HG03060 (cell line): ENCODE data around the gene NLK.
"Not testable (repeated sequence)": the region's sequence is repeated elsewhere in the genome, so short reads cannot be mapped to it uniquely, and the experiment has no call there.

ENCODE experiments used
- ATAC-seq: cut with Tn5 transposase; IDR thresholded peaks from one replicate; pipeline ENCODE4 v1.9.1; 2021; ENCODE audit warnings: low read depth, moderate number of reproducible peaks; ENCODE audit not compliant: unreplicated experiment

NLK gene

DNA sequence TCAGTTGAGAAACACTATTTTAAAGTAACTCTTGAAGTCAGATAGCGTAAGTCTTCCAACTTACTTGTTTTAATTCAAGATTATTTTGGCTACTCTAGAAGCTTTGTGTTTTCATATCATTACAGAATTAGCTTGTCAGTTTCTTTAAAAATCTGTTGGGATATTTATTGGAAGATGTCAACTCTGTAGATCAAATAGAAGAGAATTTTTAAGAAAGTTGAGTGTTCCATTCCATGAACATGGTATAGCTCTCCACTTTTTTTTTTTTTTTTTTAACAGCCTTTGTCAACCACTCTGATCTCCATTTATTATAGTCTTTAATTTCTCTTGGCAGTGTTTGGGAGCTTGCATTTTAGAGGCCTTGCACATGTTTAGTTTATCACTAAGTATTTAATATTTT lies 28.7 kb downstream of the NLK start:
- ATAC-seq, result no peak

DNA sequence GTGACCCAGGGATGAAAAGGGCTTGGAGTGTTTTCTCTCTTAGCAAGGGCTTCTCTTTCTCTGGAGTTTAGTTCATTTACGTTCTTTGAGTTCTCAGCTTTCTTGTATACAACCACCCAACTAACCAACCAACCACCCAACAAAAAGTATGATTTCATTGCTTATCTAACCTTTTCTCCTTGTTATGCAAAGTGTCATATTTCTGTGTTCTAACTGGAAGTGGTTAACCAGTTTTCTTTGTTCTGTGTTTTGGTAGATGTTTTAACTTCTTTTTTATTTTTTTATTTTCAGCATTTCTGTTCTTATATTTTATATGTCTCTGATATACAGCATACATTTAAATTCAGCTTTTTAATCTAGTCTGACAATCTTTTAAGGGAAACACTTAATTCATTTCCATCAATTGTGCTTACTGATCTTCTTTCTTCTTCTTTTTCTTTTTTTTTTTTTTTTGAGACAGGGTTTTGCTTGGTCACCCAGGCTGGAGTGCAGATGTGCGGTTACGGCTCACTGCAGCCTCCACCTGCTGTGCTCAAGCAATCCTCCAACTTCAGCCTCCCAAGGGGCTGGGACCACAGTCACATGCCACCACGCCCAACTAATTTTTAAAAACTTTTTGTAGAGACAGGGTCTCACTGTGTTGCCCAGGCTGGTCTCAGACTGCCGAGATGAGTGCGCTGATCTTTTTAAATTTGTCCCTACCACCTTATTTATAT lies 29.6 kb downstream of the NLK start:
- ATAC-seq, result no peak

DNA sequence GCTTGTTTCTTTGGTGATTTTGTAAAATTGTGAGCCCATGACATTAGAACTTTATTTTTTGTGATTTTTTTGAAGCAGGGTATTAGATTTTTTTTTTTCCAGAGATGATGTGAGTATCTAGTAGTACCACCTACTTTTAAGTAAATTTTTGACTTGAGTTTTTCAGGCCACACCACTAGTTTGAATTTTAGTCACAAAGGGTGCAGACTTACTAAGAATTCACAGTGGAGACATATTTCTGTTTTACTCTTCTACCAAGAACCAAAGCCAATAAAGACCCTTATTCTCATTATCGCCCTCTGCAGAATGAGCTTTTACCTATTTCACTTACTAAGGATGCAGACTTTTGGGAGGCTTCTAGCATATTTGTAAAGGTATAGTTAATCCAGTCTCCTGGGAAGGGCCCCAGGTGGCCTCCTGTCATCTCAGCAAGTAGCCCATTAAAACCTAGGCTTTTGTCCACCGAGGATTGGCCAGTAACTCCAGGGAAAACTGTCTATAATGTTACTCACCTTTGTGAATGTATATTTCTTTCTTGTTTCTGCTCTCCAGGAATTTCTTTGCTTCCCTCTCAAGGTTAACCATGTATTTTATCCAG lies 30.6 kb downstream of the NLK start:
- no peak for ATAC-seq

DNA sequence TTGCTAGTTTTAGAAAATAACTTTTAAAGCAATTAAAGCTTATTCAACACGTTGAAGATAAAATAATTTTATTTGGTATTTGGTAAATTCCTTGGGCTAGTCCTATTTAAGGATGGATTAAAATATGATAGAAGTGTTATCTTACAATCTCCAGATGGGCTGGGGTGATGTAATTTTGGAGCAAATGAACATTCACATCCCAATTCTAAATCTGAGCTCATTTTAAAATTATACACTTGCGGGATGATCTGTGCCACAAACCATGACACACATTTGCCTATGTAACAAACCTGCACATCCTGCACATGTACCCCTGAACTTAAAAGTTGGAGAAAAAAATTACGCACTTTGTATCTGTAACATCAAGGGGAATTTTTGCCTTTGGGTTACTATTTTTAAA lies 31.5 kb downstream of the NLK start:
- no peak for ATAC-seq

DNA sequence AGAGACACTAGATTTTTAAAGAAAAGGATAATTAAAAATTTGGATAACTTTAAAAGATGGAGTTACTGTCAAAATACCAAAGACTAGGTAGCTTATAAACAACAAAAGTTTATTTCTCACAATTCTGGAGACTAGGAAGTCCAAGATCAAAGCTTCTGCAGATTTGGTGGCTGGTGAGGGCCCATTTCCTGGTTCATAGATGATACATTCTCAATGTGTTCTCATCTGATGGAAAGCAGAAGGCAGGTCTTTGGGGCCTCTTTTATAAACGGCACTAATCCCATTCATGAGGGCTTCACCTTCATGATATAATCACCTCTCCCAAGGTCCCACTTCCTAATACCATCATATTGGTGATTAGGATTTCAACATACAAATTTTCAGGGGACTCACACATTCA lies 33.7 kb downstream of the NLK start:
- ATAC-seq, result no peak

DNA sequence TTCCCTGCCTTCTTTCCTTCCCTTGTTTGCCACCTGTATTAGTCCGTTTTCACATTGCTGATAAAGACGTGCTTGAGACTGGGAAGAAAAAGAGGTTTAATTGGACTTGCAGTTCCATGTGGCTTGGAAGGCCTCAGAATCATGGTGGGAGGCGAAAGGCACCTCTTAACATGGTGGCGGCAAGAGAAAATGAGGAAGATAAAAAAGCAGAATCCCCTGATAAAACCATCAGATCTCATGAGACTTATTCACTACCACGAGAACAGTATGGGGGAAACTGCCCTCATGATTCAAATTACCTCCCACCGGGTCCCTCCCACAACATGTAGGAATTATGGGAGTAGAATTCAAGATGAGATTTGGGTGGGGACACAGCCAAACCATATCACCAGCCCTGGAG lies 34.7 kb downstream of the NLK start:
- ATAC-seq, result not testable (repeated sequence)

DNA sequence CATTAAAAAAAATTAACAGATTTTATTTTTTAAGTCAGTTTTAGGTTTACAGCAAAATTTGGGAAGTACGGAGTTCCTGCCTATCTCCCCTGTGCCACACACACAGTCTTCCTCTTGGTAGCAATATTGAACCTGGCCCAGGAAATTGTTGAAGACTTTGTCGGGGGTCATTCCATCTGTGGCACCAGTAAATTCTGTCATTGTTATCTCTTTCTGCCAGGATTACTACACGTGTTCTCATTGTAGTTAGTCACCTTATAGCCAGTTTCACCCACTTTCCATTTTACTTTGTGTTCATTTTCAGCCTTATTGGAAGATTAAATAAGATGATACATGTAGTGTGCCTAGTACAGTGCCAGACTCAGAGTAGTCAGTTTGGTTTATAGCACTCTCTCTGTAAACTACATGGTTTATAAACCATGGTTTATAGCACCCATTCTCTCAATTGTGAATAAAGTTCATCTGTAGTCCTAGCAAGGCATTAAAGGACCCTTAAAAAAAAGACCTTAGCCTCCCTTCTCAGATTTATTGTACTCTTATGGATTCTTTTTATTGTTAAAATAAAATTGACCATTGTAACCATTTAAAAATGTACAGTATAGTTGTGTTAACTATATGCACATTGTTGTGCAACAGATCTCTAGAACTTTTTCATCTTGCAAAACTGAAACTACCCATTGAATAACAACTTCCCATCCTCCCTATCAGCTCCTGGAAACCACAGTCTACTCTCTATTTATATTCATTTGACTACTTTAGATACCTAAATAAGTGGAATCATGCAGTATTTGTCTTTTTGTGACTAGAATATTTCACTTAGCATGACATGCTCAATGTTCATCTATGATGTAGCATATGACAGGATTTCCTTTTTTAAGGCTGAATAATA lies 36.1 kb downstream of the NLK start:
- no peak for ATAC-seq

DNA sequence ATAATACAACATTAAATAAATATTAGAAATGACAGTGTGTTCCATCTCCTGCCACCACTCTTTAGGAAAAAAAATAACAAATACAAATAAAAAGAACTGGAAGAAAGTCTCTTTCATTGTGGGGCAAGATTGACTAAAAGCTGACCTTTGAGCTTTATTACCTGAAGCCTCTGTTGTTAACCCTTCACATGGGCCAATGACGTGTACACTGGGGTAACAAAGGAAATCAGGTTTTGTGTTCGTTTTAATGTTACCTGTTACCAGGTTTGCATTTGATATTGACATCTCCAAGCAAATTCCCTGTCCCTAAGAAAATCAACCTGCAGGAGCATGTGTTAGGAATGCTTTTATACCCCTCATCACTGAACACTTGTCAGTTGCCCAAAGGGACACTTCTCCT lies 39.0 kb downstream of the NLK start:
- no peak for ATAC-seq

DNA sequence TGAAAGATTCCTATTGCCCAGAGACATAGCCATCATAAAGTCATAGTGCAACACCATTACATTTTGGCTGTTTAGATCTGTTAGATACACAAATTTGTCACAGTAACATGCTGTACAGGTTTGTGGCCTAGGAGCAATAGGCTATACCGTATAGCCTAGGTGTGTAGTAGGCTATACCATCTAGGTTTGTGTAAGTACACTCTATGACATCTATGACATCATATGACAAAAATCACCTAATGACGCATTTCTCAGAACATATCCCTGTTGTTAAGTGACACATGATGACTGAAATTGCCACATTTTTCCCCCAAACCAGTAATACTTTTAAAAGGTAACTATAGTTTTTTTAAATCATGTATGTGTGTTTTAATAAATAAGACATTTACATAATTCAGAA lies 43.3 kb downstream of the NLK start:
- ATAC-seq, result no peak

DNA sequence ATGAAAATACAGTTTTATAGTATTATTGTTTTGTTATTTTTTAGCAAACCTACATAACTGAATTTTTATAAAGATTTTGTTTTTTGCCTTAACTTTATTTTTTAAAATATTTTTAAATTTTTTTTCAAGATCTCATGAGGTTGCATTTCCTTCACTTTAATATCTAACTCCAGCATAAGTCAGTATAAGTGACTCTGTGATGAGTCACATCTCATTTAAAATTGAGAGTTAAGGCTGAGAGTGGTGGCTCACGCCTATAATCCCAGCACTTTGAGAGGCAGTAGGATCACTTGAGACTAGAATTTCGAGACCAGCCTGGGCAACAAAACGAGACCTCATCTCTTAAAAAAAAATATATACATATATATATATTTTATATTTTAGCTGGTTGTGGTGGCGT lies 44.0 kb downstream of the NLK start:
- no peak for ATAC-seq

DNA sequence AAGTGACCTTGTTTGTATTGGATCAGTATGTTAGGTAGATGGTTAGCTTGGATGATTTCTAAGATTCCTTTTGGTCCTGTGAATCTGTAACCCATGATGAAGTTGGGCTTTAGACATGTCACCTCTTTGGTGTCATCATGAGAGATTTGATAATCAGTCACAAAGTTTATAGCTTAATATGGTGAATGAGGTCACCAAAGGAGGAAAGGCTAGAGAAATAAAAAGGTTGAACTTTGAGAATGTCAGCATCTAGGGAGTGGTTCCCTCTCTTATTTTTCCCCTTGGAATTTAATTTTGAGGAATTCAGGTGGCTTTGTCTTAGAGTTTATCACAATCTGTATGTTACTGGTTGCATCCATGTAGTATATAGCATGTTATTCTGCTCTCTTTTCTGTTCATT lies 45.3 kb downstream of the NLK start:
- ATAC-seq, result no peak

DNA sequence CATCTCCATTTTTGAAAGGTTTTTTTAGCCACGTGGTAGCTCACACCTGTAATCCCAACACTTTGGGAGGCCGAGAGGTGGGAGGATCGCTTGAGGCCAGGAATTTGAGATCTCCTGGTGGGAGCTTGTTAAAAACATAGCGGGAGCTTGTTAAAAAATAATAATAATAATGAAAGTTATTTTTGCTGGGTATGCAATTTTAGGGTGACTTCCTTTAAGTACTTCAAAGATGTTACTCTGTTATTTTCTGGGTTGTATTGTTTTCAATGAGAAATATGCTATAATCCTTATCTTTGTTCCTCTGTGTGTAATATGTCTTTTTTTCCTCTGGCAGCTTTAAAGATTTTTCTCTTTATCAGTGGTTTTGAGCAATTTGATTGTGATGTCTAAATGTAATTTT lies 48.1 kb downstream of the NLK start:
- no peak for ATAC-seq

DNA sequence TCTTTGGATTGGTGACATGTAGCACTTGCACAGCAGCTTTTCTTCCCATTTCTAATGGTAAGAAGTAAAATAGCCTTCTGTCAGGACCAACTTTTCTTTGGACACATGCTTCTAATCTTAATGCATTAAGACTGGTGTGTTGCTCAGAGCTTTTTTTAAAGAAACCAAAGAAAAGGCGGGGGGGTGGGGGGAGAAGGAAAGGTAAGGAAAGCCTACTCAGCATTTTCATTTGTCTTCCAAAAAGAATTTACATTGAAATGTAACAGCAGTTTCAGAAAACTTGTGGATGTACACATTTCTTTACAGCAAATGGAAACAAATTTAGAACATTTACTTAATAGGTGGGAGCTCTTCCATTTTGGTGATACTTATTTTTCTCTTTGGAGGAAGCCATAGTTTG lies 49.6 kb downstream of the NLK start:
- no peak for ATAC-seq

DNA sequence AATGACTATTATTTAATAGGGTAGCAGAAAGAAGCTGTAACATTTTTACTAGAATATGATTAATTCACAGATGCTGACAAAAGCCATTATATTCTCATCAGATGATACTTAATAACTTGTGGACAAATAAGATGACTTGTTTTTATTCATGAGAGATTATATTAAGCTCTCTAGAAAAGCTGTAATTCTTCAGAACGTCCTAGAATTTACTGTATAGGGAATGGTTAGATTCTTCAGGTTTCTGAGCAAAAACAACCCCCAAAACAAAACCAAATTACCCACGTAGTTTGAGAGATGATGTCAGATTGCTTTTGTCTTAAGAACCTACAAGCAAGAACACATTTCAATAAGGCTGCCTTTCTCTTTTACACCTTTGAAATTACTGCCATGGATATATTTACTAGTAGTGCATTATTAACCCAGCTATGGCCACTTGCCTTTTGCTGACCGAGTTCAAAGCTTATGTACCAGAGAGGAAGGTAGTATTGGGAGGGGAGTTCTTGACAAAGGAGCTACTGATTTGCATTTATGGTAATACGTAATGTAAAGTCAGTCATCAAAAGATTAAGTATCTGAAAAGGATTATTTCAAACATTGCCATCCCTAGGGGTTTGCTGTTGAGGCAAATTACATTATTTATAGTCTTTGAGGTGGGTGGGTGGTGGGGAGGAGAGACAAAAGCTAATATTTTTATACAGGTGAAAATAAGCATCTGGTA lies 51.7 kb downstream of the NLK start:
- no peak for ATAC-seq

DNA sequence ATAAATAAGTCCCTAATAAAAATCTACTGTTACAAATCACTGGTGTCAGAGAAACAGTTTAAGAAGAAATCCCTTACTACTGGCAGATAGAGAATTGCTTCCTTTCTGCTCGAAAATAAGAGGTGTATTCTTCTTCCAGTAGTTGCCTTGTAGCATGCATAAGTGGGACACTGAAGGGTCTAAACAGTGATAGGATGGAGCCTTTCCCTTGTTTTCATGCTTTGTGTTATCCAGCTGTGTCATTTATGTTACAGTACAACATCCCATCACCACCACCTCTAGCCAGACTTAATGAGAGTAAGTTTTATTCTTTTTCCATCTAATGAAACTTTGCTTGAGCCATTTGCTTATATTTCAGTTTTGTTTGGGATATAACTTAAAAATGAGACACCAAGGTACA lies 54.3 kb downstream of the NLK start:
- no peak for ATAC-seq

DNA sequence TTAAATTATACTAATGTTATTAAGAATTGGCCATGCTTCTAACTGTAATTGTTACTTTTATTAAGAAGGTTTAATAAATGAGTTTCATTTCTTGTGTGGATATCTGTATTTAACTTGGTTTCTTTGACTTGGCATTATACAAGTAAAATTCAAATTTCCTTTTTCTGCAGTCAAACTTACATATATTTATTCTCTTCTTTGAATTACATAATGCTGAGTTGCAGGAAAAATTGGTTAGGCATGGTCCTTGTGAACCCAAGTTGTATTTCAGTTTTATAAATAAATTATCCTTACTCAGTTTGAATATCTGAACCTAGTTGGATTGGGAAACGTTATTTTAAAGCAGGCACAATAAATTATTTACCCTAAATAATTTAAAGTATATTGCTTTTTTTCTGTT lies 54.8 kb downstream of the NLK start:
- ATAC-seq, result no peak

DNA sequence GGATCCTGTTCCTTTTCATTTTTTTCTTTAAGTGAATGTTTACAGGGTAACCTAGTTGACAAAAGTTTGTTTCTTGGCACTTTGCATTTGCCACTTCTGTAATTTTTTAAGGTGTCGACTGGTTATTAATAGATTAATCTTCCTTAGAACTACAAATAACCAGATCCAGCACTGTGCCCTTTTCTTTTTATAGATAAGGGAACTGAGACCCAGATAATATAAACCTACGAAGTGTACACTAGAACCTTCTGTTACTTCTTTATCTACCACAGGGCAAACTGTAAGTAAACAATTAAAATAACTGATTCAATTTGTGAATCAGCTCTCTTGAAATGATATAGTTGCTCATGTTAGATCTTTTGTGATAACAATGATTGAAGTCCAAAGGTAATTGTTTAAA lies 55.4 kb downstream of the NLK start:
- ATAC-seq, result no peak

DNA sequence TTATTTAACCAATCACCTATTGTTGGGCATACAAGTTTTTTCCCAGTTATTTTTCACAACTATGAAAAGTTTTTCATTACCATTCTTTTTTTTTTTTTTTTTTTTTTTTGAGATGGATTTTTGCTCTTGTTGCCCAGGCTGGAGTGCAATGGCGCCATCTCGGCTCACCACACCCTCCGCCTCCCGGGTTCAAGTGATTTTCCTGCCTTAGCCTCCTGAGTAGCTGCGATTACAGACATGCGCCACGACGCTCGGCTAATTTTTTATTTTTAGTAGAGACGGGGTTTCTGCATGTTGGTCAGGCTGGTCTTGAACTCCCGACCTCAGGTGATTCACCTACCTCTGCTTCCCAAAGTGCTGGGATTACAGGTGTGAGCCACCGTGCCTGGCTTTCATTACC lies 56.1 kb downstream of the NLK start:
- not testable (repeated sequence) for ATAC-seq

DNA sequence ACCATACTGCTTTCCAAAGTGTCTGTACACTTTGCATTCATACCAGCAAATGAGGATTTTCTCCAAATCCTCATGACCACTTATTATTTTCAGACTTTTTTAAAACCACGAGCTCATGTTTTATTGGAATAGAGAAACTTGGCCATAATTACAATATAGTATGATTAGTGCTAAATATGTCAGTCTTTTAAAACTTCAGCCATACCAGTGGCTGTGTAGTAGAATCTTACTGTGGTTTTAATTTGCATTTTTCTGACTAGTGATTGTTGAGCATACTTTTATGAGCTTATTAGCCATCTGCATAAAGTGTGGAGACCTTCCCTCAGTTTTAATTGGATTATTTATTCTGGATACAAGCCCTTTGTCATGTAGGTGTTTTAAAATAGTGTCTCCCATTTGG lies 57.8 kb downstream of the NLK start:
- ATAC-seq, result no peak

DNA sequence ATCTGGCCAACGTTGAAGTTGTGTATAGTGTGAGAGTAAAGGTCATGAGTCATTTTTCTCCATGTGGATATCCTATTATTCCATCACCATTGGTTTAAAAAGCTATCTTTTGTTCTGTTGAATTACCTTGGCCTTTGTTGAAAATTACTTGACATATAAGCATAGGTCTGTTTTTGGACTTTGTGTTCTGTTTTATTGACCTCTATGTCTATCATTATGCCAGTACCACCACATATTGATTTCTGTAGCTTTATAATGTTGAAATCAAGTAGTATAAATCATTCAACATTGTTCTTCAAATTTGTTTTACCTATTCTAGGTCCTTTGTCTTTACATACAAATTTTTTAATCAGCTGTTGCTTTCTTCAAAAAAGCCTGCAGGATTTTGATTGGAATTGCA lies 58.5 kb downstream of the NLK start:
- no peak for ATAC-seq

DNA sequence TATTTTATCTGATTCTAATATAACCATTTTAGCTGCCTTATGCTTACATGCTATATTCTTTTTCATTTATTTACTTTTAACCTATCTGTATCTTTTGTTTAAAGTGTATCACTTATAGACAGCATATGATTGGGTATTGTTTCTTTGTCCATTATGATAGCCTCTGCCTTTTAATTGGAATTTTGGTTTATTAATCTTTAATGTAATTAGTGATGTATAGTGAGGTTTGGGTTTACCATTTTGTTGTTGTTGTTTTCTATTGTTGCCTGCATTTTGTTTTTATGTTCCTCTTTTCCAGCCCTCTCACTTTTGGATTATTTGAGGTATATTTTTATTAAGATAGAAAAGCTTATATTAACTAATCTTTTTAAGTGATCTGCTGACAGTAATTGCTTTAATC lies 59.4 kb downstream of the NLK start:
- no peak for ATAC-seq
